Measurements from ENCODE around the gene XPO4. TPM values are rescaled to one million over a fixed set of nuclear protein-coding genes. Genes with fewer than 3 reads are reported as not detected.
"Not testable (repeated sequence)": the region's sequence is repeated elsewhere in the genome, so short reads cannot be mapped to it uniquely, and the experiment has no call there.

The XPO4 gene
- total and polyA plus RNA-seq, 4 donors, result 2.5 to 12.5 (median 7.5) TPM

GRCh38 chr13:20927596-20928257 lies 25.2 kb upstream of the XPO4 start:
- Histone ChIP-seq H3K4me1 (ENCODE audit: control insufficient read depth in 4 of 4, insufficient read depth in 4 of 4, low read length in 3 of 4) (no peaks in the 10 kb centered on the region), H3K9ac (ENCODE audit: low read depth in 1 of 2, low read length in 2 of 2) (no peak overlapping the region), H3K4me3 (ENCODE audit: low read depth in 1 of 3, low read length in 3 of 3) (no peak overlapping the region), H3K9me3 (ENCODE audit: control insufficient read depth in 4 of 4, low read length in 3 of 4) (no peaks in the 10 kb centered on the region), H3K27me3 (ENCODE audit: control insufficient read depth in 4 of 4, insufficient read depth in 4 of 4, low read length in 3 of 4) (no peaks in the 10 kb centered on the region), H3K27ac (ENCODE audit: low read depth in 1 of 2, low read length in 2 of 2) (no peak overlapping the region), H3K36me3 (ENCODE audit: control insufficient read depth in 4 of 4, insufficient read depth in 3 of 4, low read depth in 1 of 4, low read length in 3 of 4) (no peaks in the 10 kb centered on the region)
- TF ChIP-seq ZBTB33 (IDR thresholded peaks at IDR 0.05) (no peak), REST (IDR thresholded peaks at IDR 0.05) (no peak), NR2F2 (IDR thresholded peaks at IDR 0.05) (no peak), HNF4G (IDR thresholded peaks at IDR 0.05) (no peak), TAF1 (conservative IDR thresholded peaks at IDR 0.05) (no peak), FOXA1 (IDR thresholded peaks at IDR 0.05) (no peak), EGR1 (IDR thresholded peaks at IDR 0.05; ENCODE audit: low read depth in 2 of 2) (no peak), HNF4A (conservative IDR thresholded peaks at IDR 0.05) (no peak), SP1 (IDR thresholded peaks at IDR 0.05) (no peak), CTCF (IDR thresholded peaks at IDR 0.05; ENCODE audit: low read depth, low read length, missing input control) (no peak), YY1 (IDR thresholded peaks at IDR 0.05) (no peak), JUND (IDR thresholded peaks at IDR 0.05) (no peak), ATF3 (IDR thresholded peaks at IDR 0.05) (no peak), FOXA2 (IDR thresholded peaks at IDR 0.05) (no peak), RAD21 (IDR thresholded peaks at IDR 0.05) (no peak), GABPA (IDR thresholded peaks at IDR 0.05 in 1 of 2, conservative IDR thresholded peaks at IDR 0.05 in 1 of 2) (no peak), RXRA (IDR thresholded peaks at IDR 0.05) (no peak), MAX (IDR thresholded peaks at IDR 0.05) (no peak)
- no peak for DNase-seq (ENCODE audit: low spot score)
- WGBS, result 71% methylated on average over 4 of the region's 4 CpGs

GRCh38 chr13:20925395-20925790 lies 22.8 kb upstream of the XPO4 start:
- H3K9me3 ChIP-seq (ENCODE audit: control insufficient read depth in 4 of 4, low read length in 3 of 4); DNase-seq (ENCODE audit: low spot score); H3K27me3 ChIP-seq (ENCODE audit: control insufficient read depth in 4 of 4, insufficient read depth in 4 of 4, low read length in 3 of 4); H3K36me3 ChIP-seq (ENCODE audit: control insufficient read depth in 4 of 4, insufficient read depth in 3 of 4, low read depth in 1 of 4, low read length in 3 of 4); H3K4me3 ChIP-seq (ENCODE audit: low read depth in 1 of 3, low read length in 3 of 3); H3K9ac ChIP-seq (ENCODE audit: low read depth in 1 of 2, low read length in 2 of 2); H3K27ac ChIP-seq (ENCODE audit: low read depth in 1 of 2, low read length in 2 of 2); H3K4me1 ChIP-seq (ENCODE audit: control insufficient read depth in 4 of 4, insufficient read depth in 4 of 4, low read length in 3 of 4): not testable (repeated sequence)
- 54% methylated on average over 10 of the region's 13 CpGs for WGBS
